Stimulated activated CD8-positive, alpha-beta memory T cell treated with anti-CD3 and anti-CD28 coated beads, Interleukin-4, amount 100 ng/mL, for 48 hours (primary cell): ENCODE results near the gene HTT.

Experiments
- DNase-seq: peaks from one replicate; pipeline ENCODE4 v3.0.0-alpha.2; 2020

The HTT gene

GRCh38 chr4:3177905-3178304, 103.4 kb downstream of the HTT start:
- DNase-seq: no peak

DNA sequence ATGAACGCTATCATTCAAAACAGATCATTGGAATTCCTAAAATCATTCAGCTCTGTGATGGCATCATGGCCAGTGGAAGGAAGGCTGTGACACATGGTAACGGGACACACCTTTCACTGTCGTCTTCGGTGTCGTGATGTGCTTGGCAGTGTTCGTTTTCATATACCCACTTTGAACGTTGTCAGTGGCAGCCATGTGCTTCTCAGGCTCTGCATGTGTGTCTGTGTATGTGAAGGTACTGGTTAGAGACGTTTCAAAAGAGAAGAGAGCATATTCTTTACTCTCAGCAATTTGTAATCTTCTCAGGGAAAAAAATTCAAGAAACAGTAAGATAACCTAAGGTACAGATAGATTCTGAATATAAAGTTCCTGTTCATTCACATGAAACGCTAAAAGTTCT, 103.9 kb downstream of the HTT start:
- no peak for DNase-seq

DNA sequence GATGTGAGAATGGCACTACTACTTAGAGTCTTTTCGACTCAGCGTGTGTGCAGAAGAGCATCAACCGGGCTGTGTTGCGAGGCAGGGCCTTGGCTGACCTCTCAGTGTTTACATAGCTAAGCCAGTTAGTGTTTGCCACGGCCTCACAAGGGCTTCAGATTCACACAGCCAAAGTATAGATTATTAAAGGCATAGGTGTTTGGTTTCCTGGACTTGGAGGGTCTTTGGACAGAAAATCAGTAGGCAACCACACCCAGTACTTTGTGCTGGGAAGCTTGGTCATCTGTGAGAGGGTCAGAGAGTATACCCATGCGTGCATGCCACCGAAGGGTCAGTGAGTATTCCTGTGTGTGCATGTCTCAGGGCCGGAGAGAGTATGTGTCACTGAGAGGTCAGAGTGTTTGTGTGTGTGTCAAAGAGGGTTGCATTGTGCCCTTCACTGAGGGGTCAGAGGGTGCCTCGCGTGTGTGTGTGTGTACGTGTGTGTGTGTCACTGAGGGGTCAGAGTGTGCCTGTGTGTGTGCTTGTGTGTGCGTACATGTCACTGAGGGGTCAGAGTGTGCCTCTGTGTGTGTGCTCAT, 104.7 kb downstream of the HTT start:
- no peak for DNase-seq

- DNase-seq: no peak
Observed at GRCh38 chr4:3183008-3183407, 108.5 kb downstream of the HTT start.

DNA sequence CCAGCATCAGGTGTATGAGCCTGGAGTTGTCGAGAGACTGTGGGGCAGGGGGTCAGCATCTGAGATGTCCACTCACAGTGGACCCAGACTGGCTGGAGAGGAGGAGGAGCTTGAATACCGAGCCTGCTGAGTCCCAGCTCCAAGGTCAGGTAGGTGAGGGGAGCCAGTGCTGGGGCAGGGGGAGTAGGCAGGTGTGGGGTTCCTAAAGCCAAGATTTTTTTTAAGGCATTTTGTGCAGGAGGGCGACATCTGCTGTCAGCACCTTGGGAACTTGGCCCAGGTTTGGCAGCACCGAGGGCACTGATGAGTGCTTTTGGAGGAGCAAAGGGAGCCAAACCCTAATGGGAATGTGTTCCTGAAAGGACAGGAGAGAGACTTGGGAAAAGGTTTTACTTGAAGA, 110.2 kb downstream of the HTT start:
- no peak for DNase-seq

DNA sequence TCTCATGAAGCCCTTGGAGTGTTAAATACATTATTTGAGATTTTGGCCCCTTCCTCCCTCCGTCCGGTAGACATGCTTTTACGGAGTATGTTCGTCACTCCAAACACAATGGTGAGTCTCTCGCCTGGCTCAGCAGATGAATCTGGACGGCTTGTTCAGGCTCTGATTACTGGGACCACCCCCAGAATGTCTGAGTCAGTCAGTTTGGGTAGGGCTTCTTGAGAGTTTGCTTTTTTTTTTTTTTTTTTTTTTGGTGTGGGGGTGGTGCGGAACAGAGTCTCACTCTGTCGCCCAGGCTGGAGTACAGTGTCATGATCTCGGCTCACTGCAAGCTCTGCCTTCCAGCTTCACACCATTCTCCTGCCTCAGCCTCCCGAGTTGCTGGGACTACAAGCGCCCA, 112.1 kb downstream of the HTT start:
- DNase-seq: no peak

GRCh38 chr4:3188118-3188517, 113.6 kb downstream of the HTT start:
- no peak for DNase-seq

GRCh38 chr4:3189459-3189858, 115.0 kb downstream of the HTT start:
- no peak for DNase-seq

DNA sequence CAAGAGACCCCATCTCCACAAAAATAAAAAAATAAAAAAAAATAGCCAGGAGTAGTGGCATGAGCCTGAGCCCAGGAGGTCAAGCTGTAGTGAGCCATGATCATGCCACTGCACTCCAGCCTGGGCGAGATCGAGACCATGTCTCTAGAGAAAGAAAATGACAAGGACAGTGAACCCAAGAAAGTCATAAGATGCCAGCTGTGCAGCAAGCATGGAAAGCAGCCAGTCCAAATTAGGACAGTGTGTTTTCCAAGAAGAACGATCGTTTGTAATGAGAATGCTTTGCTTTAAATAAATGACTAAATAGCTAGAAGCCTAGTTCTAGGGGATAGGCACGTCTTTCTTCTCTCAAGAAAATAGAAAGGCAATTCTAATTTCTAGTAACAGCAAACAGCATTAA, 116.1 kb downstream of the HTT start:
- DNase-seq: no peak

GRCh38 chr4:3192188-3192587, 117.7 kb downstream of the HTT start:
- no peak for DNase-seq

DNA sequence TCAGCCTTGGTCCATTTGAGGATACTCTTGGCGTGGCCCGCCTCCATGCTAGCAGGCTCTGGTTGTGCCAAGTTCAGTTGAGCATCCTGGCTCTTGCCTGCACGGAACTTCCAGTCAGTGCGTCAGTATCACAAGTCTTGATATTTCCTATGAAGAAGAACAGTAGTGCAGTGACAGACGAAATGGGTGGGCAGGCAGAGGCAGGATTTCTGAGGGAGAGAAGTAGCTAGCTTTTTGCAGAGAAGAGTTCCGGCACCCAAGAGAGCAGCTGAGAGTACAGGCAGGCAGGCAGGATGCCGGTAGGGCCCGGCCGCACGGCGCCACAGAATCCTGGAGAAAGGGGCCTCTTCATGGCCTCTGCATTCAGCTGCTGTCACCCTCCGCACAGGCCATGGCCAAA, 118.3 kb downstream of the HTT start:
- no peak for DNase-seq

GRCh38 chr4:3193531-3194203, 119.2 kb downstream of the HTT start:
- no peak for DNase-seq

DNA sequence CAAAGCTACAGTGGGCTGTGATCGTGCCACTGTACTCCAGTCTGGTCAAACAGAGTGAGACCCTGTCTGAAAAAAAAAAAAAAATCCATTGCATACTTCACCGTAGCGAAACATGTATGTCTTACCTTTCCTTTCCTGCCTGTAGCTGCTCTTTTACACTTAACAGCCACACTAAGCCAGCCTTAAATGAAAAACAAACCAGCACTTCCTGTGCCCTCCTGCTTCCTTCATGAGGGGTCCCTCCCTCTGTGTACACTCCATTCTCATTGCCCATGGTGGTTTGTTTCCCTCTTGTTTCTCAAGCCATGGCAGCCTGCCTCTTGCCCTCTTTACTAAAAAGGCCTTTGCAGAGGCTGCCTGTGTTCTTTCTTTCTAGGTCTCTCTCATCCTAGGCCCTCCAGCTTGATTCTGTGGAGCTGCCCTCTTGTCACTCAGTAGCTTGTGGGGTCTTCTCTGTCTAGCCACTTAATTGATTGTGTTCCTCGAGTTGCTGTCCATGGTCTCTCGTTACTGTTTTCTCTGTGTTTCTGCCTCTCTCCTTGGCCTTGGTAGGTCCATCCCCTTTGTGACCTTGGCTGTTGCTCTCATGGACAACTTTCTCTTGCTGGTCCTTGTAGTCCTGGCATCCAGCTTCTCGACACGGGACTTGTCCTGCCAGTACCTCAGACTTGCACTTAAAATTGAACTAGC, 122.3 kb downstream of the HTT start:
- peak; percentile 22 for DNase-seq

DNA sequence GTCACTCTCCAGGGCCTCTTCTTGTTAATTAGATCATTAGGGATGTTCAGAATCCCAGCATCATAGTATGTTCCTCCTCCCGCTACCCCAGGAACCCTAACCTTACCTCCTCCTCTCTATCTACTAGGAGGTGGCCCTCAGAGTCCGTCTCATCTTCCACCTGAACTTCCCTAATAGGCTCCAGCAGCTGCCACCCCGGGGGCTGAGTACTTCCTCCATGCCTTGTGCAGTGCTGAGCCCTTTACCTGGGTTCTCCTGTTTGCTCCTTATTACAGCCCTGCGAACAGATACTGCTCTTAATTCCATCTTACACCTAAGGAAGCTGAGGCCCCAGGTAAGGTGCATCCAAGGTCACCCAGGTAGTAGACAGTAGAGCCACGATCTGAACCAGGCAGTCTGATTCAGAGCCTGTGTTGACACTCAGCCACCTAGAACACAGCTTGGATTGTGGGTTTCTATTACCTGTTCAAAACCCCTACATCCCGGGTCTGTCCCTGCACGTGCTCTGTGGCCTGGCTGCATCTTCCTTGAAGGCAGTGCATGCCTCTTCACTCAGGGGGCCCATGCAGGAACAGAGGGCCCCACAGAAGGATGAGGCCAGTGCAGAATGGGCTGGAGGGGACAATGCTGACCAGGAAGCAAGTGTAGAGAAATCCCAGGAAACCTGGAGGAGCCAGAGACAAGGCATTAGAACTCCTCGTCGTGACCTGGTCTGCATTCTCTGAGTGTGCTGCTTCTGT, 123.1 kb downstream of the HTT start:
- no peak for DNase-seq

- peak; percentile 10 for DNase-seq
Observed at GRCh38 chr4:3198906-3199305, 124.4 kb downstream of the HTT start.

DNA sequence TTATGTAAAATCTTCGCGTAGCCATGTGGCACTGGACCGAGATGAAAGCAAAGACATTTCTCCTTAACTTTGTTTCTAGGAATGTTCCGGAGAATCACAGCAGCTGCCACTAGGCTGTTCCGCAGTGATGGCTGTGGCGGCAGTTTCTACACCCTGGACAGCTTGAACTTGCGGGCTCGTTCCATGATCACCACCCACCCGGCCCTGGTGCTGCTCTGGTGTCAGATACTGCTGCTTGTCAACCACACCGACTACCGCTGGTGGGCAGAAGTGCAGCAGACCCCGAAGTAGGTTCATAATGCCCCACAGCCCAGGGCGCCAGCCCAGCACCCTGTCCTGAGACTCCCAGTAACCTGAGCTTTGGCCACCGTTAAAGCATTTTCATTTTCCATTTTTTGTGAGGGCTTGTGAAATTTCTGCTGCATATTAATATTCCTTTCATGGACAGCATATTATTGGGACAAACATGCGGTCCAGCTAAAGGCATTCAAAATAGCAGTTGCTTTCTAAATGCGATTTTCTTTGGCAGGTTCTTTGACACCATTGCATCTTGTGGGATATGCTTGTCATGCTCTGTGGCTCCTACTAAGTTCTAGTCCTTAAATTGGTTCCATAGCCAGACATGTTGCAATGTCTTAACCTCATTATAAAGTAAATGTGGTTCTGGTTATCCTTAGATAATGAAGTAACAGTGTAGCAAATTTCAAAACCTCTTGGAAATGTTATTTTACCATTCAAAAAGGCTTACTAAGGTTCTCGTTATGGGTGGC, 125.4 kb downstream of the HTT start:
- DNase-seq: no peak

GRCh38 chr4:3200423-3201090, 126.1 kb downstream of the HTT start:
- no peak for DNase-seq

- DNase-seq: peak; percentile 73
Observed at GRCh38 chr4:3201718-3202702, 127.5 kb downstream of the HTT start.

- peak; percentile 58 for DNase-seq
Observed at GRCh38 chr4:3202836-3203820, 128.6 kb downstream of the HTT start.

GRCh38 chr4:3203971-3204431, 129.5 kb downstream of the HTT start:
- DNase-seq: no peak
